NOMO-1 treated with DMSO at 0.1 percent for 48 hours (cell line): ENCODE data around the gene UBN1.
"Not testable (repeated sequence)": the region's sequence is repeated elsewhere in the genome, so short reads cannot be mapped to it uniquely, and the experiment has no call there.

Experiments used
- DNase-seq: peaks from one replicate; lab custom pipeline; 2025; ENCODE audit not compliant: unreplicated experiment; lab: John Stamatoyannopoulos, UW

The UBN1 gene

DNA sequence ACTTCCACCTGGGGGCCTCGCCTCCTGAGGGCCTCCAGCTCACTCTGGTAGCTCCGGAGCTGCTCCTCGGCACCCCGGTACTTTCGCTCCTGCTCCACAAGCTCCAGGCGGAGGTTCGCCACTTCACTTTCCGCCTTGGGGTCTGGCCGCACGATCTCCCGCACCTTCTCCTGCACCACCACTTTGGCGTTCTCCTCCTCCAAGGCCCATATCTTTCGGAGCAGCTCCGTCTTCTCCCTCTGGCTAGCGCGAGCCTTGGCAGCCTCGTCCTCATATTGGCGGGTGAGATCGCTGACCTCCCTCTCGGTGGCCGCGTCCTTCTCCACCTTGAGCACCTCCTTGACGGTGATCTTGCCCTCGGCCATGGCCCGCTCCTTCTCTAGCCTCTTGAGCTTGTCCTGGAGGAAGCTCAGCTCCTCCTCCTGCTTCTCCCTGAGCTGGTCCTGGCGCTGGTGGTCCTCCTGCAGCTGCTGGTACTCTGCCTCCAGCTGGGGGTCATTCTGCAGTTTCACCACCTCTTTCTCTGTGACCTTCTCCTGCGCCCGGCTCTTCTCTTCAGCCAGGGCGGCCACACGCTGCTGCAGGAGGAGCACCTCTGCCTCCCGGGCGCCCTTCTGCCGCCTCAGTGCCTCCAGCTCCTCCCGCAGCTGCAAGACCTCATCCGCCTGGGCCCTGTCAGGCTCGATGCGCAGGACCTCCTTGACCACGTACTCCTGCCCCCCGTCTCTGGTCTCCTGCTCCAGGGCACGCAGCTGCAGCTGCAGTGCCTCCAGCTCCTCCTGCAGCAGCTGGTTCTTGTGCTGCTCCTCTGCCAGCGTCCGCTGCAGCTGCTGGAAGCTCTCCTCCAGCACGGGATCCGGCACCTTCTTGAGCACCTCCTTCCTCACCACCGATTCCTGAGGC, 37.9 kb downstream of the UBN1 start:
- DNase-seq: no peak

DNA sequence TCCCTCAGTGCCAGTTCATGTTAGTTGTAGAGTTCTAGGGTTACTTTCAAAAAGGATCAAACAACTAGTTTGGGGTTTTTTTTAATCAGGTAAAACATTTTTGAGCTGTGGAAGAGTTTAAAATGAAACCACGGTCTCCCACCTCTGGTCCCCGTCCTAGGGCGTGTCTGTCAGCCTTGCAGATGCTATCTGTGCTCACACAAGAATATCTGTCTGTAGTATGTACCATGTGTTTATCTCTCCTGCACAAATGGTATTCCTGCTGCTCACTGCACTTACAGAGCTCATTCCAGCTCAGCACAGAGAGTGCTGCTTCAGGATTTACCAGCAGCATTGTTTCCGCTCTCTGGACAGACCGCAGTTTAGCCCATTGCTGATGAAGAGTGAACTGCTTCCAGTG, 38.9 kb downstream of the UBN1 start:
- DNase-seq: no peak

DNA sequence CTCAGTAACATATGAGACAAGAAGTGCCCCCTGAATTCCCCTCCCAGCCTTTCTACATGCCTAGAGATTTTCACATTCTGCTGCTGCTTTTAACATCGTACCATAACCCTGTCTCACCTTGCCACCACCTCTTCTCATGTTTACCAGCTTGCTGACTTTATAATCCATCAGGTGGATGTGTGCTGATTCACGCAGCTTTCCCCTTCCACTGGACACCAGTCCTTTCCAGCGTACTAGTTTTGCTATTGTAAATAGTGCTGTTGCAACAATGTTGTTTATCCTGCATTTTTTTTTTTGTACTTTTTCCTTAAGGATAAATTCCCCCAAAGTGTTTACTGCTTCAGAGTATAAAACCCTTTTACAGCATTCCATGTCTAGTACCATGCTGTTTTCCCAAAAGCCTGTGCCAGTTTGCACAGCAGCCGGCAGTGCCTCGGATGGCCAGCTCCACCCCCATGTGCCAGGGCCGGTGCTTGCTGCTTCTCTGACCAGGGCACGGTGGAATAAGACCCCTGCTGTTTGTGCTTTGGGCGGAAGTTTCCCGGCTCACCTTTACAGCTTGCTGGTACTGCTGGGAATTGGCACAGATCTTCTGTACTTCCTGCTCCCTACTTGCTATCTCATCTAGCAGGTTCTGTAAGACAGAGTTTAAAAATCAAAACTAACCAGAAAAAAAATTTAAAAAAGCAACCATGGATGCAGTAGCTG, 41.3 kb downstream of the UBN1 start:
- DNase-seq: no peak

DNA sequence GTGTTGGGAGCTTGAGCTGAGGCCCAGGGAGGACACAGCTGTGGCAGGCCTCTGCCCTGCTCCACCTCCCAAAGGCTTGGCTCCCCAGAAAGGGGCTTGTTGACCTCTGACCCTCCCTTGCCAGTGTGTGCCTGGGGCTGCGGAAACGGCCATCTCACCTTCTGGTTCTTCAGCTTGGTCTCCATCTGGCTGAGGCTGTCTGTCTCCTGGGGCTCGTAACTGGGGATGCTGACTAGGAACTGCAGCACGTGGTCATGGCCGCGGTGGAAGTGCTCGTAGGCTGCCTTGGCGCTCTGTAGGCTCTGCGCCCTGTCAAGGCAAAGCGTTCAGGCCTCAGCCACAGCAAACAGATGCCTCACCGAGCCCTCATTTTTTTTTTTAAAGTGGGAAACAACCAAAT, 42.7 kb downstream of the UBN1 start:
- DNase-seq: no peak

DNA sequence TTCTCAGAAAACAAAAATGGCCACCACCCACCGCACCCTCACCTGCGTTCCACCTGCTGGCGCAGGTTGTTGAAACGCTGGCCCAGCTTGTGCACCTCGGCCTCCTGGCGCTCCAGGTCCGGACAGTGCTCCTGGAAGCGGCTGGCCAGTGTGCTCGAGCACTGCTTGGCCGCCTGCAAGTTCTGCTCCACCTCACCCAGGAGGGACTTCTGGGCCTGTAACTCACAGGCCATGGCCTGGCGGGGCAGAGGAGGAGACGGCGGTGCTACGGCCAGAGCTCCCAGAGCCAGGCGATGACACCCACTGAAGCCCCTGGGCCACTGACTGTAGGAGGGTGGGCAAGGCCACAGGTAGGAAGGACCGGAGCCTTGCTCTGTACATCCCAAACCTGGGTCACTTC, 43.4 kb downstream of the UBN1 start:
- DNase-seq: no peak

DNA sequence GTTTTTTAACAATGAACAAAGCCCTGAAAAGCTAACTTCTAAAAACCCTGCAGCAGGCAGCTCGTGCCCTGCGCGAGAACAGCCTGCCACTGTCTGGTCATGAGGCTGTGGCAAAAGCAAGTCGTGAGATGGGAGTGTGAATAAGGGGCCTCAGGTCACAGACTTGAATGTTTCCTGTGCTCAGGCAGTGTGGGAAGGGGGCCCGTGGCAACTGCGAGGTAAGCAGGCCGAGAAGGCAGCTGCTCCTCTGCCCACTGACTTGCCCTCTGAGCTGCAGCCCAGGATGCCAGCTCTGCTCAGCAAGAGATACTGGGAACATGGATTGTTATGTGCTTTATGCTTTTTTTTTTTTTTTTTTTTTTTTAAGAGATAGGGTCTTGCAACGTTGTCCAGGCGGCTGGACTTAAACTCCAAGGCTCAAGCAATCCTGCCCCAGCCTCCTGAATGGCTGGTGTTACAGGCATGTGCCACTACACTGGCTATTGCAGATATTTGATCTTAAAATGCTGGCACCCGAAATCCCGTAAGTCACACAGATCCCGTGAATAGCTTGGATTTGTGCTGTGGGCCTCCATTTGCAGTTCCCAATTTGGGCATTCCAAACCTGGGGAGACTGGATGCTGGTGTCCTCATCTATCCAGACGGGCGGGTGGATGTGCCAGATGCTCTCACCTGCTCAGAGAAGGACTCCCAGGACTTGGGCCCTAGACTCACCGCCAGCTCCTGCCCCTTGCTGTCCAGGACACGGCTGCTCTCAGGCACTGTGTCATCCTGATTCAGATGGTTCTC, 44.0 kb downstream of the UBN1 start:
- no peak for DNase-seq

DNA sequence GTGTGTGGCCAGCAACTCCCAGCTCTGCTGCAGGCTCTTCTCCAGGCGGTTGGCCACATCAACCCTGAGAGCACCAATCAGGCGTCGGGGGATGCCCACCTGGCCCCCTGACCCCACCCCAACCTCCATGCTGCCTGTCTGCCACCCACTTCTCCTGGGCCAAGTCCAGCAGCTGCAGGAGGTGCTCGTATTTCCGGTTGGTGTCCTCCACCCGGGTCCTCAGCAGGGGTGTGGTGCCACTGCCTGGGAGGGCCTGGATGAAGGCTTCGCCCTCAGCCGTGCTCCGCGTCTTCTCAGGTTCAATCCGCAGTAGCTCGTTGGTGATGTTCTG, 44.6 kb downstream of the UBN1 start:
- DNase-seq: no peak

DNA sequence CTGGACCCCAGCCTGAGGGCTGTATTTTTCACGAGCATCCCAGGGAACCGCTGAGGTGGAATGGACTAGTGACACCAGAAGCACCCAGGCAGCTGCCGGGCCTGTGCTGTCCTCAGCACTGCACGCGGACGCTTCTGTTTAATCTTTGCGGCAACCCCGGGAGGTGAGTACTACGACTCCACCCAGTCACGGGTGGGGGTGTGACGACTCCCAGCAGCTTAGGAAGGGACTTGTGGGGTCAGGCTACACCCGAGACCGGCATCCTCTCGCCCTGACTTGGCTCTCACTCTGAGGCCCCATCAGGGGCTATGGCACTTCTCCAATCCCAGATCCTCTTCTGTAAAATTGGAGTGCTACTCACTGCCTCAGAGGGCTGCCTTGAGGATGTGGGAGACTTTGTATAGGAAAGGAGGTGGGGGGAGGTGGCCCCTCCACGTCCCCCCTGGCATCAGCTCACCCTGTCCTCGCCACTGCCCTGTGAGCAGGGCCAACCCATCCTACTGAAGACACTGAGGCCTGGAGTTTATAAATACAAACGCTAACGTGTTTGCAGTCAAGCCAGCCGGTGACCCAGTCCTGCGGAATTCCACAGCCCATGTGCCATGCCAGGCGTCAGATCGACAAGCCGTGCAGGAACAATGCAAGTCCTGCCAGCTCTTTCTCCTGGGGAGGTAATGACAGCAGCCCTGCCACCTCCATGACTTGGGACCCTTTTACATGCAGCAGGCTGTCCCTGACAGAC, 45.3 kb downstream of the UBN1 start:
- no peak for DNase-seq

DNA sequence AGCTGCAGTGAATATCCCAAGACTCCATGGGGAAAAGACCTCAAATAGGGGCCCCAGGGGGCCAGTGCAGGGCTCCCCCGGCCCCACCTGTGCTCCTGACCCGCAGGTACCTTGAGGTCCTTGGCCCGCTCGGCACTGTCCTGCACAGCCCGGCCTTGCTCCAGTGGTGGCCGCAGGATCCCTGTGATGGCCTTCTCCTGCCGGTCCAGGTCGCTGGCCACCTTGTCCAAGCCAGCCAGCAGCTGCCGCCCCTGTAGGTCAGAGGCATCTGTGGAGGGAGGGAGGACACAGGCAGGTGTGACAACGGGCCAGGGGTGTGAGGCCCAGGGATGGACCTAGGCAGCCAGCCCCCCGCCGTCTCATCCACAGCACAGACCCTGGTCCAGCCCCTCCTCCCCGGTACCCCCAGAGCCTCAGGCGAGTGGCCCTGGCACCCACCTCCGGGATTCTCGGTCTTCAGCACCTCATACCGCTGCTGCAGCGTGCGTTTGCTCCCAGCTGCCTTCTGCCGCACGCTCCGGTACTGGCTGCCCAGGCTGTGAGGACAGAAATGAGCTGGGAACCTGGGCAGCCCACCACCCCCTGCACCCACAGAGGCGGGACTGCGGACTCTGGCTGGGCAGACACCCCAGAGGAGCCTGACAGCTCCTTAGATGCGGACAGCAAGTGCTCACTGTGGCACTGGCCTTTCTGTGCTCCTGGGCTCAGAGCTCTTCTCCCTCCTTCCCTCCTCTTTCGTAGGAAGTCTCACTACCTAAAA, 46.0 kb downstream of the UBN1 start:
- no peak for DNase-seq

DNA sequence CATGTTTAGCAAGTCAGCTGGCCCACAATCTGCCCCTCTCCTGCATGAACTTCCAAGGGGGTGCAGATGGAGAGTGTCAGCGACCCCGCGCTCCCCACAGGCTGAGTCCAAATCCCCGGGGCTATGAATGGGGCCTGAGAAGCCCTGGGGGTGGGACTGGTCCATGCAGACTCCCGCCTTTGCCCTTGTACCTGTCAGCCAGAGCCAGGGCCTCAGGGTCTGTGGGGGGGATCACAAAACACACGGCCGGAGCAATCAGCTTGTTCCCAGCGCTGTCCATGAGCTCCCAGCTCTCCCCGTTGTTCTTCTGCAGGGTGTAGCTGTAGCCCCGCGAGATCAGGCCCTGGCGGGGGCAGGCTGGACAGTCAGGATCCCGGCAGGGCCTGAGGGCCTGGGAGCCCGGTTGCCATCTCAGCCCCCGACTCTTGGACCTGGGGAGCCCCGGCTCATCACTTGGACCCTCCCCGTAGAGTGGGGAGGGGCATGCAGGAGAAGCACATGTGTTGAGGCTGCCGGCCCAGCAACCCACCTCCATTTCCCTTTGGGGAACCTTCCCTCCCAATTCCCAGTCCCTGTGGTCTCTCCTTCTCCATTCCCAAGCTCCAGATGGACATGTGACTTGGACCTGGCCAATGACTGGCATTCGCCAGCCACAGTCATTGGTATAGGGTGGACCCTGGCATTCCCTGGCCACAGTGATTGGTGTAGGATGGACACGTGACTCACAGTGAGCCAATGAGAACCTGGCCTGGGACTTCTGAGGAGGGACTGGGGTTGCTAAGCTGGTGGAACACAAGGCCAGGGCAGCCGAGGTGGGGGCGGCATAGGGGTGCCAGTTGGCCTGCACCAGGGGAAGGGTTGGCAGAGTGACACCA, 47.2 kb downstream of the UBN1 start:
- no peak for DNase-seq

DNA sequence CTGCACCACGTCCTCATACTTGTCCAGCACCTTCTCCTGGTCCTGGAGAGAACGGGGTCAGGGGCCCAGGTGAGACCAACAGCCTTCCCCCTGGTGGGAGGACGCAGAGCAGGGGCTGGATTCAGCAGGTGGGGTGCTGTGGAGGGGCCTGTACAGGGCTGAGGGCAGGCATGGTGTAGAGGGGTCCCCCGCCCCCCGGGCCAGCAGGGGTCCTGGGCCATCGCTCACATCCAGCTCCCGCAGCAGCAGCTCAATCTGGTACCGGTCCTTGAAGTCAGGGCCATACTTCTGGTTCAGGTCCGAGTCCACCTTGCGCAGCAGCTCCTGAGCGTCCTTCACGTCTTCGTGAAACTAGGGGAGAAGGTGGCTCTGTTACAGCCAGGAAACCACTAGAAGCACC, 48.1 kb downstream of the UBN1 start:
- DNase-seq: no peak

DNA sequence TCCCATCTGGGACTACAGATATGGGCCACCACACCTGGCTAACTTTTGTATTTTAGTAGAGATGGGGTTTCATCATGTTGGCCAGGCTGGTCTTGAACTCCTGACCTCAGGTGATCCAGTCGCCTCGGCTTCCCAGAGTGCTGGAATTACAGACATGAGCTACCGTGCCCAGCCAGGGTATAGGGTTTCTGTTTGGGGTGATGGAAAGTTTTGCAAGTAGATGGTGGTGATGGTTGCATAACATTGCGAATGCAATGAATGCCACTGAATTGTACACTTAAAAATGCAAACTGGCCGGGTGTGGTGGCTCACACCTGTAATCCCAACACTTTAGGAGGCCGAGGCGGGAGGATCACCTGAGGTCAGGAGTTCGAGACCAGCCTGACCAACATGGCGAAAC, 49.5 kb downstream of the UBN1 start:
- DNase-seq: not testable (repeated sequence)

DNA sequence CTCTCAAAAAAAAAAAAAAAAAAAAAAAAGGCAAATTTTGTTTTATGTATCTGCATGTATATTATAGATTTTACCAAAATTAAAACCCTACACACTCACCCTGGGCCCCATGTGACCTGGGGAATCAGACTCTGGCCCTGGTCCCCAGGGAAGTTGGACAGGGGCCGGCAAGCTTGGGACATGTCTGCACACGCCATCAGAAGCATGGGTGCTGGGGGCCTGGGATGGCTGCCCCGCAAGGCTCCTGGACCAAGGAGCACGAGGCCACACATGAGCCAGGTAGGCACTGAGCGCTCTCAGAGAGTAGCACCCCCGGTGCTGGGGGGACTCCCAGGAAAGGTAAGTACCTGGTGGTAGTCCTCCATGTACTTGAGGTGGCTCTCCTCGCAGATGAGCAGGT, 50.0 kb downstream of the UBN1 start:
- DNase-seq: no peak

DNA sequence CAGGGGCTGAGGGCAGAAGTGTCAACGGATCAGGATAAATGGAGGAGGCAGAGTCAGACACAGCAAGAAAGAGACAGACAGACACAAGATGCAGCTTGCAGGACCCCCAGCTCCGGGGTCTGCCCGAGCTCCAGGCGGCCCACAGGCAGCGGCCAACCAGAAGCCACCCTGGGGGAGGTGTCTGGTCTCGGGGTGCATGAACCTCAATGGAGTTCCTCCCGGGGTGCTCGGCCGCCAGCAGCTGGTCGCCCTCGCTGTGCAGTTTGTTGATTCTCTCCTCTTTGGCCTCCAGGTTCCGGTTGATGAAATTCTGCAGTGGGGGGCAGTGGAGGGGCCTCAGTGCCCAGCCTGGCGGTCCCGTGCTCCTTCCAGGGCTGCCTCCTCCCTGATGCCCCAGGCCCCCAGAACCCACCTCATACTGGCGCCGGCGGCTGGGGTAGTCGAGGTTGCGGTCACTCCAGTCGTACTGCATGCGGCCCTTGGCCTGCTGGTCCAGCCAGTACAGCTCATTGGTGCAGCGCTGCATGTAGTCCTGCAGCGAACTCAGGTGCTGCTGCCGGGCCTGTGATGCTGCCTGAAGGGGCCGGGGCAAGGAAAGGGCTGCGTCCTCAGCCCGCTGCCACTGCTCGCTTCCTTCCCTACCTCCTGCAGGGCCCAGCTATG, 51.7 kb downstream of the UBN1 start:
- DNase-seq: no peak

DNA sequence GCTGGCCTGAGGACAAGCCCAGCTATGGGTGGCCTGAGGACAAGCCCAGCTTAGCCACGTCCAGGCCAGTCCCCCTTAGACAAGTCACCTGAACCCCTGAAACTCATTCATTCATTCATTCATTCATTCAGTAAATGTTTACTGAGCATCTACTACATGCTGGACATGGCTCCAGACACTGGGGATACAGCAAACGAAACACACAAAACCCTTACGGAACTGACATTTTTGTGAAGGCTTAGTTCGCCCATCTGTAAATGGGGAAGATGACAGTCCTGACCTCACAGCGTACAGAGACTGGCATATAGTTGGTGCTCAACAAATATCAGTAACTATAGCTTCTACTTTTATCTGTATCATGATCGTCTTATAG, 52.2 kb downstream of the UBN1 start:
- DNase-seq: no peak

DNA sequence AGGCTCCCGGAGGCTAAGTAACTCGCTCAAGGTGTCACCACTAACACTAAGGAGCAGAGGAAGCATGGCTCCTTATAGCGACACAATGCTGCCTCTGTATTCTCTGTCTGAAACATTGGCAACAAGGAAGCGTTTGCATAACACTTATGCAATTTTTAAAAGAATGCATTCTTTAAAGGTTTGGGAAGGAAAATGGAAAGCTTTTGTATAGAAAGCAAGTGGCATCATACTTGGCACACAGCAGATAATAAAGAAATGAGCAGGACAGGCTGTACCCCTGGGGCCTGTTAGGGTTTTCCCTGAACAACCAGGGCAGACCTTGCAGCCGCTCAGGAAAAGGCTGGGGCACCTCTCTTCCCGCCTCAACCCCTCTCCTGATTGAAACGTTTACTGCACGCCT, 52.8 kb downstream of the UBN1 start:
- DNase-seq: no peak

DNA sequence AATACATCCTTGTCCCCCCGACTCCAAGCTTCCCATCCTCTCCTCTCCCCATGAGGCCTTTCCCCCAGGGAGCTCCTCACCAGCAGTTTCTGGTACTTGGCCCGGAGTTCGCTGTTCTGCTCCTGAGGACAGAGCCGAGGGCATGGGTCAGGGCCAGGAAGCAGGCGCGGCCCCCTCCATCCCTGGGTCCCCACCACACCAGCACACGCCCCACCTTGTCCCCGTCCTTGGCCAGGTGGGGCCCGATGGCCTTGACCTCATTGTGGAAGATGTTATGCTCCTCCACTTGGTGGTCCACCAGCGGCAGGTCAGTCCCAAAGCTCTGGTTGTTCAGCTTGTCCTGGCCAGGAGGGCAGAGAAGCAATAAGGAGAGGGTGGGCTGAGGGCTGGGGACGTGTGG, 53.5 kb downstream of the UBN1 start:
- DNase-seq: no peak

DNA sequence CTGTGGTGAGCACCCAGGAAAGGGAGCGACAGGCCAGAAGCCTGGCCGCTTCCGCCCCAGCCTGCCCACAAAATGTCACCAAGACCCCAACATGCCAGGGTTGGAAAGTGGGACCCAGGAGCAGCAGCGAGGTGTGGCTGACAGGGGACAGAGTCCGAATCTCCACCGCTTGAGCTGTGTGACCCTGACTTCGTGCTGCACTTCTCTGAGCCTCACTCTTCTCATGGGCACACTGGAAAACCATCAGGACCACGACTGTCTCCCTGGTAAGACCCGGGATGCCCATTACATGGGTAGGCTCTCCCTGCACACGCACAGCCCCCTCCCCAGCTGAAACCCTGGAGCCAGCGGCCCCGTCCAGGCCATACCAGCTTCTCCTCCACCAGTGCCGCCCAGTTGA, 54.8 kb downstream of the UBN1 start:
- DNase-seq: no peak
